HG03039 (cell line): ENCODE measurements around the gene RASGEF1B.
"Not testable (repeated sequence)": the region's sequence is repeated elsewhere in the genome, so short reads cannot be mapped to it uniquely, and the experiment has no call there.

Experiments
- ATAC-seq: cut with Tn5 transposase; IDR thresholded peaks from one replicate; pipeline ENCODE4 v1.9.1; 2021; ENCODE audit warnings: mild to moderate bottlenecking, moderate library complexity; ENCODE audit not compliant: unreplicated experiment

Gene RASGEF1B

DNA sequence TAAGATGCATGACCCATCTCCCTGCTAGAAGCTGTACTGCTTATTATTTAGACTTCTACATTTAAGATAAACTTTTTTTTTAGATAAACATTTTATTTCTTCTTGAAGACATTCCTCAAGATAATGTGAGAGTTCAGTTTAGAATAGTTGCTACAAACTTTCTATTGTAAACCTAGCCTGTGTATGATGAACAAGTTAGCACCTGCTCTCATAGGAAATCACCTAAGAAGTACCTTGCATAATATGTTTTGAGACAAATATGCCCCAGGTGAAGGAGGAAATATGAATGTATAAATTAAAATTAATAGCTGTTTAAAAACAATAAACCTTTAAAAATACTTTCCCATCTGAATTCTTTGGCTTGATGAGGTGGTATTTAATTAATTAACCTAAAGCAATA is 35.6 kb downstream of the RASGEF1B start:
- no peak for ATAC-seq

DNA sequence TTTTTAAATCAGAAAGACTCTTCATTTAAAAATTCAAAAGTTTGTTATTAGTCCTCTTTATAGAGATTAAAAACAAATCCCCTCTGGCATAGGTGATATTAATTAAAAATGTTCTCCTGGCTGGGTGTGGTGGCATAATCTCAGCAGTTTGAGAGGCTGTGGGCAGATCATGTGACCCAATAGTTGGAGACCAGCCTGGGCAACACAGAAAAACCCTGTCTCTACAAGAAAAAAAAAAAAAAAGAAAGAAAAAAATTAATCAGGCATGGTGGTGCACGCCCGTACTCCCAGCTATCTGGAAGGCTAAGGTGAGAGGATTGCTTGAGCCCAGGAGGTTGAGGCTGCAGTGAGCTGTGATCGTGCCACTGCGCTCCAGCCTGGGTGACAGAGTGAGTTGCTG is 38.9 kb downstream of the RASGEF1B start:
- ATAC-seq = no peak

DNA sequence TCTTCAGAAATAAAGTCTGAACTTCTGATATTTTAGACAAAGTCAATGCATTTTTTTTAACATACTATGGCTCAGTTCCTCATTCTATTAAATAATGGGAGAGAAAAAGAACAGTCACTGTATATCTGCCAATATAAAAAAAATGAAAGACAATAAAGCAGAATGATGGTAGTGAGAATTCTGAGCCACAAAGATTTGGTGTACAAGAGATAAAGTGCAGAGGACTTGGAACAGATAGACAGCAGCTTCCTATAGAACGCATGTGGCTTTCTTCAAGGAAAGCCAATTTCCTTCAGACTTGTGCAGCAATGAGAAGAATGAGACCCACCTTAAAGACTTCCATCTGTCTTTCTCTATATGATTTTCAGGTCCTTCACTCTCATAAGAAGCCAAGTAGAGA is 39.7 kb downstream of the RASGEF1B start:
- ATAC-seq = no peak

DNA sequence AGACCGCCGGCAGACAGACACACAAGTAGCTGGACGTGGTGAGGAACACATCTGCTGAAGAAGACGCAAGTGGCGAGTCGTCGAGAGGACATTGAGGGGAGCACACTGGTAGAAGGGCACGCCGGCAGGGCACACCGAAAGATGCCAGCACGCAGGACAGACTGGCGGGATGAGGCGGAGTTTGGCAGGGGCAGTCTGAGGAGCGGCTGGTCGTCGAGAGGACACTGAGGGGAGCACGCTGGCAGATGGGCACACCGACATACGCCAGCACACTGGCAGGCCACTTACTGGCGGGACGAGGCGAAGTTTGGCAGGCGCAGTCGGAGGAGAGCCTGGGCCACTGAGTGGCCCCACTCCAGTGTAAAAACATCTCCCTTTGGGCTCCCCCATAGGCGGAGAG is 42.1 kb downstream of the RASGEF1B start:
- ATAC-seq = no peak

DNA sequence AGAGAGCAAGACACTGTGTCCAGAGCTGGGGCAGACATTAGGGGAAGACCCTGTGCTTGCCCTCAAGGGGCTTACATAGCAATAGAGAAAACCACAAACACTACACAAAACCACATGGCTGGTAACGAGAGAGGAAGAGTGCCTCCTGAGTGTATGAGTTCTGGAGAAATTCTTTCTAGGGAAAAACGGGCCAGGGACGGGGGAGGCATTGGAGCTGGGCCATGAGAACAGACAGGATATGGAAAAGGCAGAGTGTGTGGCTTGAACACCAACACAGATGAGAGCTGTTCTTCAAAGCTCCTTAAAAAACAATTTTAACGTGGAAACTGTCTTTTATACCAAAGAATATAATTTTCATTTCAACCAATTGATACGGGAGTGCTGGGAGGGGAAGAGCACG is 42.7 kb downstream of the RASGEF1B start:
- ATAC-seq = no peak

DNA sequence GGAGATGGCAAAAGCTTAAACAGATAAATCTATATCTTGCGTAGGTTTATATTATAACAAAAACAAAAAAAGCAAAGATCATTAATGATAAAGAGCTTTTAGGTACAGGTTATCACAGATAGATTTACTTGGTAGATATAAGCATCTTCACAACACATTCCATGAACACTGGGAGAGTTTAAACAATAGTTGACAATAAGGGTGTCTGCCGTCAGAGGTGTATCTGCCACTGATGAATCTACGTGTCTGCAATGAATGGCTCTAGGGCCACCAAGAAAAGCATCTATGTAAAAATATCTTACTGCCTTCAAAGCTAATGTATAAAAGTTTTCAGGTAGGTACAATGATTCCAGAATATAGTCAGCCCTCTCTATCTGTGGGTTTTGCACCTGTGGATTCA is 43.7 kb downstream of the RASGEF1B start:
- ATAC-seq = no peak

DNA sequence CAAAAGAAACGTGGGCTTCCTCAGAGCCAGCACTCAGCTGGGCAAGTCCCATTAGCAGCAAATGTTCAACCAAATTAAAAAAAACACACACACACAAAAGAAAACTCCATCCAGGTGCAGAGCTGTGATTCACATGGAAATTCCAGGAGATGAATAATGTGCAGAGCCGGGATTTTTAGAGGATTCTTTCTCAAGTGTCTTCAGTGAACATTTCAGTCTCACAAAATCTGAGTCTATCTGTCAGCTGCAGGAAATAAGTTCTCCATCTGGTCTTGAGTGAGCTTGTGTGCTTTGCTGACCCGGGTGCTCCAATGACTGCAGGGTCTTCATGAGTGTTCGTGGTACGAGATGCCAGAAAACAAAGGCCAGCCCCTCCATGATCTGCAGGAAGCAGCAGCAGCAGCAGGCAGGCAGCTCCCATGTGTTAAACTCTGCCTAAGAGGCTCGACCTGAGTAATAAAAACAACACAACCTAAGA is 44.3 kb downstream of the RASGEF1B start:
- no peak for ATAC-seq

DNA sequence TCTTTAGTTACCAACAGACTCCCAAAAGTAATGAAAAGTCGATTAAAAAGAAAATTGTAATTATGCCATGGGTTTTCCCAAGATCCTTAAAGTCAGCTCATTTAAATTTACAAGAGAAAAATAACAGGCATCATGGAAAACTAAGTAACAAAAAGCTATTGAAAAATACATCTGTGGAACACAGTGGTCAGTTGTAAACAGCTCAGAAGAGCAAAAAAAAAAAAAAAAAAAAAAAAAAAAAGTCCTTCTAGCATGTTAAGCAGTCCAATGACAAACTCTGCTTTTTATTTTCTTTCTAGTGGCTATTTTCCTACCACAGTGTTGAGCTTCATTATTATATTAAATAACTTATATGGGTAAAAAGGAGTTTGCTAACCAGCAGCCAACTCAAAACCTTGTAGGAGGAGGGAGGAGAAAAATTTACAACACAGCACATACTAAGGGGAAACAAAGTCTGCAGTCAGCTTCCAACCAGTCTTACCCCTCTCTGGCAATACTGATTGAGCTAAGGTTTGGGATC is 44.9 kb downstream of the RASGEF1B start:
- no peak for ATAC-seq

DNA sequence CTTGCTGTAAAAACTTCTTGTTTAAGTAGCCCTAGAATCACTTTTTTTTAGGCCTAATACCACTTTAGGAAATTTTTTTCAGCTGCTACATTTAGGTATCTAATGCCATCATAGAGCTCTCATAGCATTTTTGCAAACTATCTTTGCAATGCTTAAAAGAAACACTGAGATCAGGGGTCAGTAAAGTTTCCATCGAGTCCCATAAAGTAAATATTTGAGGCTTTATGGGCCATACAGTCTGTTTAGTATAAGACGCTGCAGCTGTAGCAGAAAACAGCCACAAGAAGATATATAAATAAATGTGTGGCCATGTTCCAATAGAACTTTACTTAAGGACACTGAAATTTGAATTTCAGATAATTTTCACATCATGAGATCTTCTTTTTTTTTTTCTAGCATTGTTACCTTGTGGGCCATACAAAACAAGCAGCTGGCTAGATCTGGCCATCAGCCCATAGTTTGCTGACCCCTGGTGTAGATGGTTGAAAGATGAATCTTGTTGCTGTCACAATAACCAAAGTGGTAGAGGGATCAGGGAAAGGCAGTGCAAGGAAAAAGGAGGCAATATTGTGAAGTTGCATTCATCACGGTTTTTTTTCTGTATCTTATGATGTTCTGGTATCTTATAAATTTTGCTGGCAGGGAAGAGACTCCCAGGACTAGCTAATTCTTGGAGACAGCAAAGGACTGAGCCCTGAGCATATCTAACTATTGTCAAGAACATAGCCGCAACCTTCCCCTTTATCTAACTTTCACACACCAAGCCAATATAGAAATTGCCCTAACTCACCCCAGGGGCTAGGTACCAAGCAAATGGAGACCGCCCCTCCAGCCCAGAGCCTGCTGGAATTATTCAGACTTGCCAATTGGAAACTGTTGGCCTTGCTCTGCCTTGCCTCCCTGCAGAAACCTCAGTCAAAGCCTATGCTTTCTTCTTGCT is 46.6 kb downstream of the RASGEF1B start:
- ATAC-seq = no peak

DNA sequence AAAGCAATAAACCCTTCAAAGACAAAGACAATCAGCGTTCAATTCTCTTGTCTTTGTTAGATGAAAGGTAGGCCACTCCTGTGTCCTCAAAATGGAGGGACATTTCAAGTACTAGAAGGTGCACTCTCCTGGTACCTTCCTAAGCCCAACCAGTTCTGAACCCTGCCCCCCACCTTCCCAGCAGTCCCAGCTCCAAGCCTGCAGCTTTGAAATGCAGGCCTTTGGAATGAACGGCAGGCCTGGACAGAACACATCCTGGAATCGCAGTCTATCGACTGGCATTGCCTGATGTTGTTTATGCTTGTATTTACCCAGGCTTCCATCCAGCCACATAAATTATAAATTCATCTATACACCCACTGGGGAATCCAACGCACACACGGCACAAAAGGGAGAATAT is 47.4 kb downstream of the RASGEF1B start:
- ATAC-seq = no peak

DNA sequence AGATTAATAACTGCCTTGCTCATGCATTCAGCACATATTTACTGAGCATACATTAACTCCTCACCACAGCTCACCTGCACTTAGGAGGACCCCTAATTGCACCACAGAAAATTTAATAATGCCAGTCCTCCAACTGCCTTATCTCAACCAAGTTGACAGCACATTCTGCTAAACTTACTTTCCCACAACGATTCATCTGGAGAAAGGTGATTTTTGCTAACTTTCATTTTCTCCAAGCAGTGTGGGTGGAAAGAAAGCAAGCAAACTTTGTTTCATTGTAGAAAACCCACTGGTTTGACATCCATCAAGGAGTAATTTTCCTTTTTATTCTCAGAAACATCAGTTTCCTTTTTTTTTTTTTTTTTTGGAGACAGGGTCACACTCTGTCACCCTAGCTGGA is 49.1 kb downstream of the RASGEF1B start:
- ATAC-seq = no peak

DNA sequence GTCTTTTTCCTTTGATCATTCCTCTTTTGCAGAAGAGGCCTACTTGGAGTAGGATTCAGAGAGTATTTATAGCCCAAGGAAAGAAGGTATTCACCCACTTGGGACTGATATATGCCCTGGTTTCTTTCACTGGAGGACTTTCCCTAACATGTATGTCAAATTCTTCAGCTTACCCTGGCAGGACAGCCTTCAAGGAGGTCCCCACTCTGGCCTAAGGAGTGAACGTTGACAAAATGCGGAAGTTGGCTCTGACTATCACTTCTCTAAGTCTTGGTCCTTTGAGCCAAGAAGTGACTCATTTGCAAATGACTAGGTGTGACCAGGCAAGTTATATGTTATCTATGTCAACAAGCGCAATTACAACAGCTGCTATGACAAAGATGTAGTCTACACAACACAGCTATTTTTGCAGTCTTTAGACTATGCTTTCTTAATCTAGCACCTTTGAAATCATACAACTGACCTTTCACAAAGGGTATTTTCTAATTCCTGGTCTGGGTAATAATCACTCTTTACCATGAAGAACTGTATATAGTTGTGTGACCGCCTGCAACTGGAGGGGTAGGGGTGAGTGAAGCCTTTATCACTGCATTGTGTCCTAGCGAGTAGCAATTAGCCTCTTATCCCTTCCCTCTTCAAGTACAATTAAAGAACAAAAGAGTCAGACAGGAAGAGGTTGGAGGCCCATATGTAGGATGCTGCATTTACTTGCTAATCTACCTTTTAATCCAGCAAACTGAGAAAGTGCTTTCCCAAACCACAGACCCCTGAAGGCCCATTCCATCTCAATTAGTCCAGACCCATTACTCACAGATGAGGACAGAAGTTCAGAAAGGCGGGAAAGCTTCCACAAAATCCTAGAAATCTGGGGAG is 50.1 kb downstream of the RASGEF1B start:
- peak; percentile 100 for ATAC-seq

DNA sequence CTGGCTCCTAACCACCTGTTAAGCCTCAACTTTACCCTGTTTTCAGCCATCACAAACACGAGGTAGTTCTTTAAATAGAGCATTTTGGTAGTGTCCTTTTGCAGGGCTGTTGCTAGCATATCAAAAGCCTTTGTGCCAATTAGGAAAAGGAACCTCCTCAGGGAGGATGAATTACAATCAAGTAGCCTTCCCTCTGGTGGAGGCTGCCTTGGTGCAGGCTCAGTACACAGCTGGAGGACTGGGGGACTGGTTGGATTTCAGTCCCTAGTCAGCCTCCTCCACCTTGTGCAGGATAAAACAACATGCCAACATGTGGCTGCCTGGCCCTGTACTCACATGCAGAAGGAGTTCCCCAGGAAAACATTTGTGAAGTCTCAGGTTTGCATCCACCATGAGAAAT is 53.1 kb downstream of the RASGEF1B start:
- no peak for ATAC-seq

DNA sequence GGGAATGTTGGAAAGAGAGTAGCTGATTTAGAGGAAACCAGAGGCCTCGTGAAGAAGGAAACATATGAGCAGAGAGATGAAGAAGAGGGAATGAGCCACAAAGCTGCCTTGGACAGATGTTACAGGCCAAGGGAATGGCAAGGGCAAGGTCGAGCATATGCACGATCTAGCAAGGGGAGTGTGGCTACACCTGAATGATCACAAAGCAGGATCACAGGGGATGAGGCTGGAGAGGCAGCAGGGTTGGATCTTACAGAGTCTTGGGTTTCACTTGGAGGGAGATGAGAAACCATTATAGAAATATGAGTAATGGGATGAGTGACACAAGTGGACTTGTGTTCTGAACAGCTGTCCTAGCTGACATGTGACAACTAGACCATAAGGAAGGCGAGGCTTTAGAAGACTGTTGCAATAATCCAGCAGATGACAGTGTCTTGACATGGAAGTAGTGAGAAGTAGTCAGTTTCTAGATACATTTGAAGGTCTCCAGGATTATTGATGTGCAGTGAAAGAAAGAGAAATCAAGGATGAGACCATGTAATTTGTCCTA is 58.7 kb downstream of the RASGEF1B start:
- ATAC-seq = no peak

DNA sequence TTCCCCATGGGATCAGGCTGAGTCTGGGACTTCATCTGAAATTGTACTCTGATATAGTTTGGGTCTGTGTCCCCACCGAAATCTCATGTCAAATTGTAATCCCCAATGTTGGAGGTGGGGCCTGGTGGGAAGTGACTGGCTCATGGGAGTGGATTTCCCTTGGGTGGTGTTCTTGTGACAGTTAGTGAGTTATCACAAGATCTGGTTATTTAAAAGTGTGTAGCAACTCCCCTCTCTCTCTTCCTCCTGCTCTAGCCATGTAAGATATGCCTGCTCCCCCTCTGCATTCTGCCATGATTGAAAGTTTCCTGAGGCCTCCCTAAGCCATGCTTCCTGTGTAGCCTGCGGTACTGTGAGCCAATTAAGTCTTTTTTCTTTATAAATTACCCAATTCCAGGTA is 61.0 kb downstream of the RASGEF1B start:
- no peak for ATAC-seq

DNA sequence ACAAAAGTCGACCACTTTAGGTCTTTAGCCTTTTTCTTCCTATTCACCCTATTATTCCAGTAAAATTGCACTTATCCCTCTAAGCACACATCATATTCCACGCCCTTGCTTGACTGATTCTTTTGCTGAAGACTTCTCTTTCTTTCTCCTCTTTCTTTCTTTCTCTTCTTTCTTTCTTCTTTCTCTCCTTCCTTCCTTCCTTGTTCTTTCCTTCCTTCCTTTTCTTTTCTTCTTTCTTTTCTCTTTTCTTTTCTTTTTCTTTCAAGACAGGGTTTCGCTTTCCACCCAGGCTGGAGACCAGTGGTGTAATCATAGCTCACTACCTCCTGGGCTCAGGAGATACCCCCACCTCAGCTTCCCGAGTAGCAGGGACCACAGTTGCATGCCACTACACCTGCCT is 61.9 kb downstream of the RASGEF1B start:
- no peak for ATAC-seq

DNA sequence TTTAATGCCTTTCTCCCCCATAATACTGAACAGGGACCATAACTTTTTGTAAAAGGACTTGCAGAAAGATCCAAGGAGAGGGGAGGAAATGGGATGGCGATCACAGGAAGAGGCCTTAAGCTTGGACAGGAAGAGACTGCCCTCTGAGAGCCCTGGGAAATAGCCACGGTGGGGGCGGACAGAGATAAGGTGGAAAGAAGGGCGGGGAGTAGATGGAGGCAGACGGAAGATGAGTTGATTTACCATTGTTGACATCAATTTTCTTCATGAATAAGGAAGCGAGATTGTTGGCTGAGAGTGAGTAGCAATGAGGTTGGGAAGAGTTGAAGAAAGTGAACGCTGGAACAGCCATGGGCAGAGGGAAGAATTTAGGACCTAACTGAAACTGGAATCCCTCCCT is 63.4 kb downstream of the RASGEF1B start:
- ATAC-seq = no peak

DNA sequence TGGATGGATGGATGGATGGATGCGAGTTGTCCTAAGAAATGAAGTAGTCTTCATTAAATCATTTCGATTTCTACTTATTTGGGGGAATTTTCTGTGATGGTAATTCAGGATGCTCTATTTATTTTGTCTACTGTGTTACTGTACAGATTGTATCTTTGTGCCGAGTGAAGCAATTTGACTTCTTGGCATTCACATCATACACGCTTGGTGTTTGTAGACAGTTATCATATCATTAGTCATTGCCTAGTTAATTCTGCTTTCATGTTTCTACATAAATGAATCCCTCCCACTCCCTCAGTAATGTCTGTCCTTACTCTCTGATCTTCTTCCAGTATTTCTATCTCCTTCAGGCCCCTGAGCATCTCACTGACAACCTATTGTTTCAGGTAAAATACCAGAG is 64.0 kb downstream of the RASGEF1B start:
- ATAC-seq = no peak

DNA sequence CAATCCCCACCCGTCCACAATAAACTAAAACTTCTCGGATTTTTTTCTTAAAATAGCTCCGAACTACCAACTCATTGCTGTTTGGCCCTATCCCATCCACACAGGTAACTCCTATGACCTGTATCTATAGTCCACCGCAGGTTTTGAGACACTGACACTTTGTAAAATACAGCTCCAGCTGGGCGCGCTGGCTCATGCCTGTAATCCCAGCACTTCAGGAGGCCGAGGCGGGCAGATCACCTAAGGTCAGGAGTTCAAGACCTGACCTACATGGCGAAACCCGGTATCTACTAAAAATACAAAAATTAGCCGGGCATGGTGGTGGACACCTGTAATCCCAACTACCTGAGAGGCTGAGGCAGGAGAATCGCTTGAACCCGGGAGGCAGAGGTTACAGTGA is 65.2 kb downstream of the RASGEF1B start:
- ATAC-seq = not testable (repeated sequence)

DNA sequence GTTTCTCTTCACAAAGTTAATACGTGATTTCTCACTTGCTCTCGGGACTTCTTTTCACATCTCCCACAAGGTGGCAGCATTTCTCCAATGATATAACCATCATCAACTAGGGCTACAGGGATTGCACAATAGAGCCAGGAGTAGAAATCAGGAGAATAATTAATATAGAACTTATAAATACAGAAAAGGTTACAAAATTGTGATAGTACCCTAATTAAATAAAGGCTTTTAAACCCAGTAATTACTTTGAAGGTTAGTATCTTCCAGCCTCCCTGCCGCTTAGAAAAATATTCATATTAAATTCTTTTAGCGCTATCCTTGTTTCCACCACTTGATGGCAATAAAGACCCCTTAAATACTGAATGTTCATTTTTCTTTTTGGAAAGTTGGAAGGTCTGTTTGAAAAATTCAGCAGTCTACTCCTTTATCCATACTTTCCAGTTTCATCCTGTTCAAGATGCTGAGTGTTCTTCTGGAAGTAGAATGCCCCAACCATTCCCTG is 65.8 kb downstream of the RASGEF1B start:
- ATAC-seq = peak; percentile 73

DNA sequence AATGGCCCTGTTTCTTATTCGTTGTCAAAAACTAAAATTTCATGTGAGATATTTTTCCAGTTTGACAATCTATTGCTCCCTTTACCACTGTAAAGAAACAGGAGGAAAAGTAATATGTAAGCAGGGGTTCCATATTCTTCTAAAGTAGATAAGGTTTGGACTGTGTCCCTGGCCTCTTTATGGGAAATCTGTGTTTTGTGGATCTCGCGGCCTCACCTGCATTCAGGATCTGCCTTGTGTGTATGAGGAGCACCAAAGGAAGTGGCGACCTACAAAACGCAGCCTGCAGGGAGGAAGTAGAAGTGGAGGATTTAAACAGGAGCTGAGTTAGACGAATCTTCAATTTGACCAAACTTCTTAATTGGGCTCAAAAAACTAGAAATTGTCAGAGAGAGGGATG is 67.0 kb downstream of the RASGEF1B start:
- no peak for ATAC-seq
